ENCODE measurements around the gene TPSD1. TPM values are rescaled to one million over a fixed set of nuclear protein-coding genes. Genes with fewer than 3 reads are reported as not detected.
"Not testable (repeated sequence)": the region's sequence is repeated elsewhere in the genome, so short reads cannot be mapped to it uniquely, and the experiment has no call there.

The TPSD1 gene
- polyA plus RNA-seq, 1 of the 3 experiments (the other 2 are of a cell fraction), result not detected

DNA sequence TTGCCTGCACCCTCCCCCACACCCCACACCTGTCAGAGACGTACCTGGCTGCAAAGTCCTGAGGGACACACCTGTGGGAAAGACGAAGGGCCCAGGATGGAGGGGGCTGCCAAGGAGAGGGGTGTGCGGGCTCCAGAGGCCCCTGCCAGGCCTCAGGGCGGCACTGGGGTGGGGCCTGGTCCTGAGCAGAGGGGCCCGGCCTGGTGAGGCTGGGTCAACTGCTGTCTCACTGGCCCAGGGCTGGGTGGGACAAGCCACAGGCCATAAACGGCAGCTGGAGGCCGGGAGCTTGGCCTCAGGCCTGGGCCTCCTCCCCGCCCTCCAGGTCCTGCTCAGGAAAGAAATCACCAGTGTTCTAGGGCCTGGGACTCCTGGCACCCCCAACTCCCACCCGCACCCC lies 31.3 kb upstream of the TPSD1 start (continued):
- TF ChIP-seq, protein P1, sequence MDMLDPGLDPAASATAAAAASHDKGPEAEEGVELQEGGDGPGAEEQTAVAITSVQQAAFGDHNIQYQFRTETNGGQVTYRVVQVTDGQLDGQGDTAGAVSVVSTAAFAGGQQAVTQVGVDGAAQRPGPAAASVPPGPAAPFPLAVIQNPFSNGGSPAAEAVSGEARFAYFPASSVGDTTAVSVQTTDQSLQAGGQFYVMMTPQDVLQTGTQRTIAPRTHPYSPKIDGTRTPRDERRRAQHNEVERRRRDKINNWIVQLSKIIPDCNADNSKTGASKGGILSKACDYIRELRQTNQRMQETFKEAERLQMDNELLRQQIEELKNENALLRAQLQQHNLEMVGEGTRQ (IDR thresholded peaks at IDR 0.05; ENCODE audit: borderline replicate concordance, low read depth, low read length), result no peak
- TF ChIP-seq FOXM1 (IDR thresholded peaks at IDR 0.05; ENCODE audit: low read depth), result no peak
- TF ChIP-seq TCF12 (IDR thresholded peaks at IDR 0.05), result no peak
- TF ChIP-seq, protein P2, sequence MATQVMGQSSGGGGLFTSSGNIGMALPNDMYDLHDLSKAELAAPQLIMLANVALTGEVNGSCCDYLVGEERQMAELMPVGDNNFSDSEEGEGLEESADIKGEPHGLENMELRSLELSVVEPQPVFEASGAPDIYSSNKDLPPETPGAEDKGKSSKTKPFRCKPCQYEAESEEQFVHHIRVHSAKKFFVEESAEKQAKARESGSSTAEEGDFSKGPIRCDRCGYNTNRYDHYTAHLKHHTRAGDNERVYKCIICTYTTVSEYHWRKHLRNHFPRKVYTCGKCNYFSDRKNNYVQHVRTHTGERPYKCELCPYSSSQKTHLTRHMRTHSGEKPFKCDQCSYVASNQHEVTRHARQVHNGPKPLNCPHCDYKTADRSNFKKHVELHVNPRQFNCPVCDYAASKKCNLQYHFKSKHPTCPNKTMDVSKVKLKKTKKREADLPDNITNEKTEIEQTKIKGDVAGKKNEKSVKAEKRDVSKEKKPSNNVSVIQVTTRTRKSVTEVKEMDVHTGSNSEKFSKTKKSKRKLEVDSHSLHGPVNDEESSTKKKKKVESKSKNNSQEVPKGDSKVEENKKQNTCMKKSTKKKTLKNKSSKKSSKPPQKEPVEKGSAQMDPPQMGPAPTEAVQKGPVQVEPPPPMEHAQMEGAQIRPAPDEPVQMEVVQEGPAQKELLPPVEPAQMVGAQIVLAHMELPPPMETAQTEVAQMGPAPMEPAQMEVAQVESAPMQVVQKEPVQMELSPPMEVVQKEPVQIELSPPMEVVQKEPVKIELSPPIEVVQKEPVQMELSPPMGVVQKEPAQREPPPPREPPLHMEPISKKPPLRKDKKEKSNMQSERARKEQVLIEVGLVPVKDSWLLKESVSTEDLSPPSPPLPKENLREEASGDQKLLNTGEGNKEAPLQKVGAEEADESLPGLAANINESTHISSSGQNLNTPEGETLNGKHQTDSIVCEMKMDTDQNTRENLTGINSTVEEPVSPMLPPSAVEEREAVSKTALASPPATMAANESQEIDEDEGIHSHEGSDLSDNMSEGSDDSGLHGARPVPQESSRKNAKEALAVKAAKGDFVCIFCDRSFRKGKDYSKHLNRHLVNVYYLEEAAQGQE (IDR thresholded peaks at IDR 0.05; ENCODE audit: low read depth, low read length), result no peak

DNA sequence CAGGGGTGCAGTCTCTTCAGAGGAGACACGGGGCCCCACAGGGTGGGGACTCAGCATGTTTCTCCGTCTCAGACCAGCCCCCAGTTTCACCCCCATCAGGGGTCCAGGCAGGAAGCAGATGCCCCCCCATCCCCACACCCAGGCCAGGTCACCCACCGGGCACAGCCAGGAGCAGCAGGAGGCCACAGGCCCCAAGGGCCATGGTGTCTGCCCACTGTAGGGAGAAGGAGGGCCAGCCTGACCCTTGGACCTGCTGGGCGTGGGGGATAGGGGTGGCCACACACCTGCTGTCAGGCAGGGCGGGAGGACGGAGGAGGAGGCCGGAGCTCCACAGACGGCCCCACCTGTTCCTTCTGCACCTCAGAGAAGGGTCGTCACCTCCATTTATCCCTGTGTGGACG lies 30.8 kb upstream of the TPSD1 start, which contains the start of gene TPSG1:
Gene TPSG1 (minus strand): TSS at position 218 of the 401 bp plus-strand sequence. CDS start 16 bp downstream, at position 202.
- H3K4me2 ChIP-seq, result no peak within 1 kb of the TSS
- no peaks in the 10 kb centered on the region for H3K4me1 ChIP-seq (ENCODE audit: control insufficient read depth in 1 of 2, insufficient read depth in 2 of 2, low read depth in 1 of 2, low read length in 1 of 2)
- H3K27me3 ChIP-seq (ENCODE audit: insufficient read depth), result peaks cover 45% of the 10 kb centered on the region
- H3K9me3 ChIP-seq, result no peaks in the 10 kb centered on the region
- 40% methylated on average over 6 of the region's 10 CpGs for WGBS (ENCODE audit: low lambda C conversion rate)
- no peak within 1 kb of the TSS for H3K27ac ChIP-seq (ENCODE audit: low read depth in 2 of 2, low read length in 1 of 2)
- H3F3A ChIP-seq (replicated peaks; ENCODE audit: insufficient read depth), result no peaks in the 10 kb centered on the region
- CTCF ChIA-PET, result interaction anchor here (1.0 kb wide), 1 partner anchor 31 kb away, joined by 4 read pairs; no protein-coding TSS in a partner anchor
- POLR2A ChIA-PET, result no interaction called here
- H4K20me1 ChIP-seq (ENCODE audit: insufficient read depth), result 0 out of 2 replicates have a peak, but pooled peaks cover 8% of the 10 kb centered on the region
- no peak within 1 kb of the TSS for H3K9ac ChIP-seq
- no peak for DNase-seq
- no peaks in the 10 kb centered on the region for H3K9me2 ChIP-seq
- H2AFZ ChIP-seq (ENCODE audit: low read depth), result no peak within 1 kb of the TSS
- H3K79me2 ChIP-seq (ENCODE audit: insufficient read depth), result no peaks in the 10 kb centered on the region
- no peaks in the 10 kb centered on the region for H3K36me3 ChIP-seq (replicated peaks in 1 of 2; ENCODE audit: control insufficient read depth in 1 of 2, insufficient read depth in 2 of 2, low read length in 1 of 2)
- TF ChIP-seq PBX3 (IDR thresholded peaks at IDR 0.05) (no peak), MXI1 (IDR thresholded peaks at IDR 0.05; ENCODE audit: low read depth, low read length) (no peak), IRF3 (IDR thresholded peaks at IDR 0.05; ENCODE audit: low read depth, low read length) (no peak), NFIC (IDR thresholded peaks at IDR 0.05; ENCODE audit: borderline replicate concordance) (no peak), POLR2AphosphoS5 (IDR thresholded peaks at IDR 0.05; ENCODE audit: low read depth, low read length) (no peak), TEAD4 (IDR thresholded peaks at IDR 0.05; ENCODE audit: borderline replicate concordance, insufficient read depth) (no peak), JUND (IDR thresholded peaks at IDR 0.05) (no peak), RAD21 (IDR thresholded peaks at IDR 0.05; ENCODE audit: low read length) (no peak), RXRA (IDR thresholded peaks at IDR 0.05; ENCODE audit: borderline replicate concordance, low read depth) (no peak), NRF1 (IDR thresholded peaks at IDR 0.05; ENCODE audit: low read depth, low read length) (no peak), SIN3A (IDR thresholded peaks at IDR 0.05; ENCODE audit: borderline replicate concordance, low read depth, low read length) (no peak), CHD2 (IDR thresholded peaks at IDR 0.05; ENCODE audit: low read length, partially characterized antibody) (no peak), GATA2 (CRISPR knock-in tag; IDR thresholded peaks at IDR 0.05) (no peak), FOXJ3 (CRISPR knock-in tag; IDR thresholded peaks at IDR 0.05) (no peak), ELF1 (IDR thresholded peaks at IDR 0.05) (no peak)
- no peak within 1 kb of the TSS for H3K4me3 ChIP-seq (ENCODE audit: low read depth in 2 of 2, low read length in 1 of 2)

GRCh38 chr16:1225728-1226311 lies 30.0 kb upstream of the TPSD1 start:
- H3K9me3 ChIP-seq; H3K36me3 ChIP-seq (replicated peaks in 1 of 2; ENCODE audit: control insufficient read depth in 1 of 2, insufficient read depth in 2 of 2, low read length in 1 of 2); DNase-seq; H2AFZ ChIP-seq (ENCODE audit: low read depth); H3K4me1 ChIP-seq (ENCODE audit: control insufficient read depth in 1 of 2, insufficient read depth in 2 of 2, low read depth in 1 of 2, low read length in 1 of 2); H3K27ac ChIP-seq (ENCODE audit: low read depth in 2 of 2, low read length in 1 of 2); H3K9me2 ChIP-seq; H3K4me2 ChIP-seq; POLR2A ChIA-PET; H3K9ac ChIP-seq; H4K20me1 ChIP-seq (ENCODE audit: insufficient read depth); H3K79me2 ChIP-seq (ENCODE audit: insufficient read depth); H3F3A ChIP-seq (replicated peaks; ENCODE audit: insufficient read depth); H3K4me3 ChIP-seq (ENCODE audit: low read depth in 2 of 2, low read length in 1 of 2): not testable (repeated sequence)
- WGBS (ENCODE audit: low lambda C conversion rate), result 32% methylated on average over 15 of the region's 24 CpGs
- peaks cover 37% of the 10 kb centered on the region for H3K27me3 ChIP-seq (ENCODE audit: insufficient read depth)
- CTCF ChIA-PET, result interaction anchor here (0.6 kb wide), 1 partner anchor 32 kb away, joined by 3 read pairs; no protein-coding TSS in a partner anchor
